ENCODE results near the gene PMAIP1. TPM values are rescaled to one million over a fixed set of nuclear protein-coding genes. Genes with fewer than 3 reads are reported as not detected.

Gene PMAIP1
- total RNA-seq, 2 donors from 2014 or later: 2.1 to 4.1 TPM

DNA sequence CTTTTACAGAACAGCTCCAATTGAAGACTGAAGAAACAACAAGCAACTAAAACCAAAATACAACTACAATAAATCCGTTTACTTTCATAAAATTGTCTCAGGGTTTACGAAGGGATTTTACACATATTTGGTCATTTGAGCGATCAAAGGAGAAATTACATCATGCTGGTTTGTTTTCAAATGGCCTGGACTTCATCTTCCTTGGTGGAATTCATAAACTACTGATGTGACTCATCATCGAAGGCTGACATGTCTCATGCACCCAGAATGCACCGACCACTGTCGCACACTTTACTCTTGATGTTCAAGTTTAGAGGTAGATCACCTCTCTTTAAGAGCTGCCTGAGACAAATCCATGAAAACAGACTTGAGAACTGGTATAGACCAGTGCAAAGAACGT is 25.6 kb upstream of the PMAIP1 start:
- no peak overlapping the region for H3K4me3 ChIP-seq
- H3K27ac ChIP-seq: no peak overlapping the region
- no peak for DNase-seq (ENCODE audit: low spot score)
- intact Hi-C loops (cut with DNase I): no loop called here
- no peaks in the 10 kb centered on the region for H3K4me1 ChIP-seq (replicated peaks)
- H3K36me3 ChIP-seq: no peaks in the 10 kb centered on the region
- no peaks in the 10 kb centered on the region for H3K27me3 ChIP-seq (replicated peaks; ENCODE audit: insufficient read depth)
- TF ChIP-seq POLR2A (IDR thresholded peaks at IDR 0.05) (no peak), POLR2AphosphoS5 (IDR thresholded peaks at IDR 0.05) (peak; percentile 10)
- WGBS: 71% methylated on average over 7 of the region's 7 CpGs
- H3K9me3 ChIP-seq: no peaks in the 10 kb centered on the region

DNA sequence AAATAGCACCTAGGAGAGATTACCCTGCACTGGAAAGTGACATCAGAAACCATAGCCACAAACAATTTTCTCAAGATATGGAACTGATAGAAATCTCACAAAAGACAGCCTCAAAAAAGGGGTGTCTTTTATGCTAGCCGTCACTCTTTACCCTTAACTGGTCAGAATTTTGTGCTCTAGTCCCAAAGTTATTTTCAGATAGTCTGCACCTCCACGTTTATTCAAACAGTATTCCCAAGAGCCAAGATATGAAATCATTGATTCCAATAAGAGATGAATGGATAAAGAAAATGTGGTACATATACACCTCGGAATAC is 23.5 kb upstream of the PMAIP1 start:
- Histone ChIP-seq H3K4me1 (replicated peaks) (no peaks in the 10 kb centered on the region), H3K27me3 (replicated peaks; ENCODE audit: insufficient read depth) (no peaks in the 10 kb centered on the region), H3K27ac (no peak overlapping the region), H3K9me3 (no peaks in the 10 kb centered on the region), H3K36me3 (no peaks in the 10 kb centered on the region), H3K4me3 (no peak overlapping the region)
- 76% methylated on average over 3 of the region's 3 CpGs for WGBS
- intact Hi-C loops (cut with DNase I): no loop called here
- no peak for TF ChIP-seq CTCF (IDR thresholded peaks at IDR 0.05)
- no peak for TF ChIP-seq POLR2AphosphoS5 (IDR thresholded peaks at IDR 0.05)
- TF ChIP-seq POLR2A (IDR thresholded peaks at IDR 0.05): no peak
- DNase-seq (ENCODE audit: low spot score): no peak

DNA sequence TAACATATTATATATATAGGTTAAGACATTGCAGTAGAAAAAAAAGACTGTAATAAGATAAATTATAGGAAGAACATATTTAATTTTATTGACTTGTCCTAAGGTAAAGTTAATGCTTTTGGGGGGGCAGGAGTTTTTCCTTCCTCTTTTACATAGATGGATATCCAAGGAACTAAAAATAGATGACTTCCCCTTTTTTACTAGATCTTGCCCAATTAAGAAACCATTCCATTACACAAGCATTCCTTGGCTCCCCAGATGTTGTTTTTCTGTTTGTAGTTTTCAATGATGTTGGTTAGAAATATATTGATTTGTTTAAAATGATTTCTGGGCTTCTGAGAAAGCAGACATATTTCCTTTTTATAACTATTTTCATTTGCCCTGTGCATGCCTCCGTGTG is 22.4 kb upstream of the PMAIP1 start:
- Histone ChIP-seq H3K9me3 (no peaks in the 10 kb centered on the region), H3K27ac (no peak overlapping the region), H3K27me3 (replicated peaks; ENCODE audit: insufficient read depth) (no peaks in the 10 kb centered on the region), H3K4me3 (no peak overlapping the region), H3K4me1 (replicated peaks) (no peaks in the 10 kb centered on the region), H3K36me3 (no peaks in the 10 kb centered on the region)
- WGBS: 39% methylated on average over 1 of the region's 1 CpG
- DNase-seq (ENCODE audit: low spot score): no peak
- TF ChIP-seq CTCF (IDR thresholded peaks at IDR 0.05): no peak
- no peak for TF ChIP-seq POLR2A (IDR thresholded peaks at IDR 0.05)
- TF ChIP-seq POLR2AphosphoS5 (IDR thresholded peaks at IDR 0.05): no peak
- intact Hi-C loops (cut with DNase I): no loop called here

- WGBS: 93% methylated on average over 1 of the region's 1 CpG
- H3K27me3 ChIP-seq (replicated peaks; ENCODE audit: insufficient read depth): no peaks in the 10 kb centered on the region
- H3K4me3 ChIP-seq: no peak overlapping the region
- no peaks in the 10 kb centered on the region for H3K4me1 ChIP-seq (replicated peaks)
- H3K36me3 ChIP-seq: no peaks in the 10 kb centered on the region
- DNase-seq (ENCODE audit: low spot score): no peak
- H3K9me3 ChIP-seq: no peaks in the 10 kb centered on the region
- TF ChIP-seq CTCF (IDR thresholded peaks at IDR 0.05): no peak
- TF ChIP-seq POLR2A (IDR thresholded peaks at IDR 0.05): no peak
- TF ChIP-seq POLR2AphosphoS5 (IDR thresholded peaks at IDR 0.05): no peak
- intact Hi-C loops (cut with DNase I): no loop called here
- H3K27ac ChIP-seq: no peak overlapping the region
Observed at GRCh38 chr18:59878644-59879043, 21.2 kb upstream of the PMAIP1 start.

- DNase-seq (ENCODE audit: low spot score): no peak
- intact Hi-C loops (cut with DNase I): no loop called here
- no peak overlapping the region for H3K4me3 ChIP-seq
- TF ChIP-seq POLR2AphosphoS5 (IDR thresholded peaks at IDR 0.05): no peak
- no peak for TF ChIP-seq CTCF (IDR thresholded peaks at IDR 0.05)
- H3K36me3 ChIP-seq: no peaks in the 10 kb centered on the region
- H3K27ac ChIP-seq: no peak overlapping the region
- no peaks in the 10 kb centered on the region for H3K9me3 ChIP-seq
- H3K4me1 ChIP-seq (replicated peaks): no peaks in the 10 kb centered on the region
- no peaks in the 10 kb centered on the region for H3K27me3 ChIP-seq (replicated peaks; ENCODE audit: insufficient read depth)
- WGBS: 32% methylated on average over 11 of the region's 11 CpGs
Observed at GRCh38 chr18:59881728-59882656, 17.8 kb upstream of the PMAIP1 start.
